Brain microvascular endothelial cell (primary cell): ENCODE measurements around the gene PDE9A.

Experiments used
- DNase-seq: peaks from one replicate; pipeline ENCODE4 v3.0.0-alpha.2; 2020
- H3K27ac ChIP-seq: fragments of 250-450 bp; sonication (Bioruptor Pico); 2 replicates; pipeline ENCODE4 v1.5.1; 2020; ENCODE audit warnings: mild to moderate bottlenecking, moderate library complexity
- H3K27me3 ChIP-seq: fragments of 250-450 bp; sonication (Bioruptor Pico); replicated peaks from 2 replicates; pipeline ENCODE4 v1.5.1; 2020; ENCODE audit warnings: mild to moderate bottlenecking
- H3K36me3 ChIP-seq: fragments of 250-450 bp; sonication (Bioruptor Pico); replicated peaks from 2 replicates; pipeline ENCODE4 v1.5.1; 2020; ENCODE audit warnings: mild to moderate bottlenecking
- H3K4me3 ChIP-seq: 2 replicates; pipeline ENCODE4 v1.5.1; 2011; ENCODE audit warnings: low read depth, mild to moderate bottlenecking, control low read depth, low read length, moderate library complexity
- CTCF ChIP-seq: IDR thresholded peaks from 2 replicates; pipeline ENCODE4 v1.5.1; 2011; ENCODE audit warnings: low read depth, mild to moderate bottlenecking, moderate library complexity, low read length, control low read depth, inconsistent platforms; ENCODE audit errors: missing control alignments
- in situ Hi-C: cut with HindIII; loops from 2 replicates; pipeline ENCODE4 v1.10.0; 2017; ENCODE audit warnings: low sequenced_read_pairs, low pct_ligation_motif_present

PDE9A gene

GRCh38 chr21:42696501-42697040, 43.1 kb downstream of the PDE9A start:
- TF ChIP-seq CTCF, result no peak
- H3K36me3 ChIP-seq, result no peaks in the 10 kb centered on the region
- in situ Hi-C loops, result no loop called here
- no peak overlapping the region for H3K27ac ChIP-seq
- DNase-seq, result no peak
- H3K4me3 ChIP-seq, result no peak overlapping the region
- peaks cover 5% of the 10 kb centered on the region for H3K27me3 ChIP-seq

- DNase-seq, result no peak
- Histone ChIP-seq H3K4me3 (no peak overlapping the region), H3K27ac (no peak overlapping the region), H3K27me3 (peaks cover 5% of the 10 kb centered on the region), H3K36me3 (no peaks in the 10 kb centered on the region)
- no peak for TF ChIP-seq CTCF
- in situ Hi-C loops, result no loop called here
Measured at GRCh38 chr21:42698733-42699132, 45.3 kb downstream of the PDE9A start.

GRCh38 chr21:42699196-42699595, 45.8 kb downstream of the PDE9A start:
- Histone ChIP-seq H3K4me3 (no peak overlapping the region), H3K27ac (no peak overlapping the region), H3K36me3 (no peaks in the 10 kb centered on the region), H3K27me3 (peaks cover 5% of the 10 kb centered on the region)
- no peak for TF ChIP-seq CTCF
- no peak for DNase-seq
- in situ Hi-C loops, result no loop called here

- H3K27ac ChIP-seq, result no peak overlapping the region
- H3K4me3 ChIP-seq, result no peak overlapping the region
- TF ChIP-seq CTCF, result no peak
- no peaks in the 10 kb centered on the region for H3K36me3 ChIP-seq
- in situ Hi-C loops, result no loop called here
- DNase-seq, result no peak
- H3K27me3 ChIP-seq, result peaks cover 5% of the 10 kb centered on the region
Measured at GRCh38 chr21:42701706-42702456, 48.5 kb downstream of the PDE9A start.

- Histone ChIP-seq H3K27ac (no peak overlapping the region), H3K27me3 (peaks cover 5% of the 10 kb centered on the region), H3K36me3 (no peaks in the 10 kb centered on the region), H3K4me3 (no peak overlapping the region)
- TF ChIP-seq CTCF, result no peak
- in situ Hi-C loops, result no loop called here
- no peak for DNase-seq
Measured at GRCh38 chr21:42702720-42703119, 49.3 kb downstream of the PDE9A start.
